ENCODE measurements around the gene HCN2. TPM values are rescaled to one million over a fixed set of nuclear protein-coding genes. Genes with fewer than 3 reads are reported as not detected.

HCN2 gene
- total and polyA plus RNA-seq, 2 of the 13 experiments (the other 11 are each of a cell fraction or from before 2014, with no cell fraction given) = 0.01 TPM; not detected in 1

DNA sequence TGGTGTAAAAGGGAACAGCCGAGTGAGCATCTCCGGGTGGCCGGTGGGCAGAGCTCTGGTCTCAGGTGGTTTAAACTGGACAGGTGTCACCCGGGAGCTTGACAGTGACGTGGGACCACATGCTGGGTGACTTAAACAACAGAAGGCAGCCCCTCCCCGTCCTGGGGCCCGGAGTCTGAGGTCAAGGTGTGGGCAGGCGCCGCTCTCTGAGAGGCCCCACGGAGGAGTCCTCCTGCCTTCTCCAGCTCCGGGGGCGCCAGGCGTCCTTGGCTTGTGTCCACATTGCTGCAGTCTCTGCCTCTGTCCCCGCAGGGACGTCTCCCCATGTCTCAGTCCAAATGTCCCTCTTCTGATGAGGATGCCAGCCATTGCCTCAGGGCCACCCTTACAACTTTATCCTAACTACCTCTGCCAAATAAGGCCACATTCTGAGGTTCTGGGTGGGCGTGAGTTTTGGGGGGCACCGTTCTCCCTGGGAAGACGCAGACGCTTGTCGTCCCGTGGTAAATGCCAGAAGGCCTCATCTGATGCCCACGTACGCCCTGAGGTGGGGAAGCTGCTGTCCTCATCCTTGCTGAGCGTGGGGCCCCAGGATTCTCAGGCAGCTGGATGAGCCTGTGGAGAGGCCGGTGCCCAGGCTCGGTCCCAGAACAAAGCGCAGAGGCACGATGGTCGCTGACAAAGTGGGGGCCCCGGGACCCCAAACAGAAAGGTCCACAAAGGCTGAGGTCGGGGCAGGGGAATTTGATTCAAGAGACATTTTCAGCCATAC is 32.9 kb upstream of the HCN2 start (continued):
- TF ChIP-seq, protein P1, sequence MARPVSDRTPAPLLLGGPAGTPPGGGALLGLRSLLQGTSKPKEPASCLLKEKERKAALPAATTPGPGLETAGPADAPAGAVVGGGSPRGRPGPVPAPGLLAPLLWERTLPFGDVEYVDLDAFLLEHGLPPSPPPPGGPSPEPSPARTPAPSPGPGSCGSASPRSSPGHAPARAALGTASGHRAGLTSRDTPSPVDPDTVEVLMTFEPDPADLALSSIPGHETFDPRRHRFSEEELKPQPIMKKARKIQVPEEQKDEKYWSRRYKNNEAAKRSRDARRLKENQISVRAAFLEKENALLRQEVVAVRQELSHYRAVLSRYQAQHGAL (CRISPR knock-in tag; IDR thresholded peaks at IDR 0.05; ENCODE audit: not compliant biosample characterization) = no peak
- TF ChIP-seq ZNF337 (CRISPR knock-in tag; IDR thresholded peaks at IDR 0.05; ENCODE audit: borderline replicate concordance, low read depth) (no peak), EP300 (IDR thresholded peaks at IDR 0.05; ENCODE audit: low read depth in 2 of 2, low read length in 2 of 2) (no peak), EP300 (CRISPR knock-in tag; IDR thresholded peaks at IDR 0.05; ENCODE audit: borderline replicate concordance) (no peak), SALL2 (CRISPR knock-in tag; IDR thresholded peaks at IDR 0.05) (no peak), SCMH1 (CRISPR knock-in tag; IDR thresholded peaks at IDR 0.05; ENCODE audit: borderline replicate concordance) (no peak), ZNF3 (CRISPR knock-in tag; IDR thresholded peaks at IDR 0.05) (no peak), ZNF451 (CRISPR knock-in tag; IDR thresholded peaks at IDR 0.05) (no peak), SP4 (CRISPR knock-in tag; IDR thresholded peaks at IDR 0.05) (0 out of 2 replicates have a peak, but pooled peaks have one; percentile 28), TGIF2 (CRISPR knock-in tag; IDR thresholded peaks at IDR 0.05) (0 out of 2 replicates have a peak, but pooled peaks have one; percentile 54), ZNF878 (CRISPR knock-in tag; IDR thresholded peaks at IDR 0.05) (no peak; the same call in 1 of the 2 replicates), MTA1 (CRISPR knock-in tag; IDR thresholded peaks at IDR 0.05; ENCODE audit: borderline replicate concordance) (no peak), ZNF143 (CRISPR knock-in tag; IDR thresholded peaks at IDR 0.05) (no peak), ZNF296 (CRISPR knock-in tag; conservative IDR thresholded peaks at IDR 0.05) (no peak), SUZ12 (IDR thresholded peaks at IDR 0.05; ENCODE audit: low read depth, low read length) (no peak), FOXP1 (IDR thresholded peaks at IDR 0.05) (no peak), FOXP1 (CRISPR knock-in tag; IDR thresholded peaks at IDR 0.05) (0 out of 2 replicates have a peak, but pooled peaks have one; percentile 25)
- TF ChIP-seq, protein P2, sequence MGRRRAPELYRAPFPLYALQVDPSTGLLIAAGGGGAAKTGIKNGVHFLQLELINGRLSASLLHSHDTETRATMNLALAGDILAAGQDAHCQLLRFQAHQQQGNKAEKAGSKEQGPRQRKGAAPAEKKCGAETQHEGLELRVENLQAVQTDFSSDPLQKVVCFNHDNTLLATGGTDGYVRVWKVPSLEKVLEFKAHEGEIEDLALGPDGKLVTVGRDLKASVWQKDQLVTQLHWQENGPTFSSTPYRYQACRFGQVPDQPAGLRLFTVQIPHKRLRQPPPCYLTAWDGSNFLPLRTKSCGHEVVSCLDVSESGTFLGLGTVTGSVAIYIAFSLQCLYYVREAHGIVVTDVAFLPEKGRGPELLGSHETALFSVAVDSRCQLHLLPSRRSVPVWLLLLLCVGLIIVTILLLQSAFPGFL (CRISPR knock-in tag; IDR thresholded peaks at IDR 0.05) = no peak
- TF ChIP-seq, protein P3, sequence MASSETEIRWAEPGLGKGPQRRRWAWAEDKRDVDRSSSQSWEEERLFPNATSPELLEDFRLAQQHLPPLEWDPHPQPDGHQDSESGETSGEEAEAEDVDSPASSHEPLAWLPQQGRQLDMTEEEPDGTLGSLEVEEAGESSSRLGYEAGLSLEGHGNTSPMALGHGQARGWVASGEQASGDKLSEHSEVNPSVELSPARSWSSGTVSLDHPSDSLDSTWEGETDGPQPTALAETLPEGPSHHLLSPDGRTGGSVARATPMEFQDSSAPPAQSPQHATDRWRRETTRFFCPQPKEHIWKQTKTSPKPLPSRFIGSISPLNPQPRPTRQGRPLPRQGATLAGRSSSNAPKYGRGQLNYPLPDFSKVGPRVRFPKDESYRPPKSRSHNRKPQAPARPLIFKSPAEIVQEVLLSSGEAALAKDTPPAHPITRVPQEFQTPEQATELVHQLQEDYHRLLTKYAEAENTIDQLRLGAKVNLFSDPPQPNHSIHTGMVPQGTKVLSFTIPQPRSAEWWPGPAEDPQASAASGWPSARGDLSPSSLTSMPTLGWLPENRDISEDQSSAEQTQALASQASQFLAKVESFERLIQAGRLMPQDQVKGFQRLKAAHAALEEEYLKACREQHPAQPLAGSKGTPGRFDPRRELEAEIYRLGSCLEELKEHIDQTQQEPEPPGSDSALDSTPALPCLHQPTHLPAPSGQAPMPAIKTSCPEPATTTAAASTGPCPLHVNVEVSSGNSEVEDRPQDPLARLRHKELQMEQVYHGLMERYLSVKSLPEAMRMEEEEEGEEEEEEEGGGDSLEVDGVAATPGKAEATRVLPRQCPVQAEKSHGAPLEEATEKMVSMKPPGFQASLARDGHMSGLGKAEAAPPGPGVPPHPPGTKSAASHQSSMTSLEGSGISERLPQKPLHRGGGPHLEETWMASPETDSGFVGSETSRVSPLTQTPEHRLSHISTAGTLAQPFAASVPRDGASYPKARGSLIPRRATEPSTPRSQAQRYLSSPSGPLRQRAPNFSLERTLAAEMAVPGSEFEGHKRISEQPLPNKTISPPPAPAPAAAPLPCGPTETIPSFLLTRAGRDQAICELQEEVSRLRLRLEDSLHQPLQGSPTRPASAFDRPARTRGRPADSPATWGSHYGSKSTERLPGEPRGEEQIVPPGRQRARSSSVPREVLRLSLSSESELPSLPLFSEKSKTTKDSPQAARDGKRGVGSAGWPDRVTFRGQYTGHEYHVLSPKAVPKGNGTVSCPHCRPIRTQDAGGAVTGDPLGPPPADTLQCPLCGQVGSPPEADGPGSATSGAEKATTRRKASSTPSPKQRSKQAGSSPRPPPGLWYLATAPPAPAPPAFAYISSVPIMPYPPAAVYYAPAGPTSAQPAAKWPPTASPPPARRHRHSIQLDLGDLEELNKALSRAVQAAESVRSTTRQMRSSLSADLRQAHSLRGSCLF (CRISPR knock-in tag; IDR thresholded peaks at IDR 0.05; ENCODE audit: borderline replicate concordance) = no peak
- TF ChIP-seq, protein P4, sequence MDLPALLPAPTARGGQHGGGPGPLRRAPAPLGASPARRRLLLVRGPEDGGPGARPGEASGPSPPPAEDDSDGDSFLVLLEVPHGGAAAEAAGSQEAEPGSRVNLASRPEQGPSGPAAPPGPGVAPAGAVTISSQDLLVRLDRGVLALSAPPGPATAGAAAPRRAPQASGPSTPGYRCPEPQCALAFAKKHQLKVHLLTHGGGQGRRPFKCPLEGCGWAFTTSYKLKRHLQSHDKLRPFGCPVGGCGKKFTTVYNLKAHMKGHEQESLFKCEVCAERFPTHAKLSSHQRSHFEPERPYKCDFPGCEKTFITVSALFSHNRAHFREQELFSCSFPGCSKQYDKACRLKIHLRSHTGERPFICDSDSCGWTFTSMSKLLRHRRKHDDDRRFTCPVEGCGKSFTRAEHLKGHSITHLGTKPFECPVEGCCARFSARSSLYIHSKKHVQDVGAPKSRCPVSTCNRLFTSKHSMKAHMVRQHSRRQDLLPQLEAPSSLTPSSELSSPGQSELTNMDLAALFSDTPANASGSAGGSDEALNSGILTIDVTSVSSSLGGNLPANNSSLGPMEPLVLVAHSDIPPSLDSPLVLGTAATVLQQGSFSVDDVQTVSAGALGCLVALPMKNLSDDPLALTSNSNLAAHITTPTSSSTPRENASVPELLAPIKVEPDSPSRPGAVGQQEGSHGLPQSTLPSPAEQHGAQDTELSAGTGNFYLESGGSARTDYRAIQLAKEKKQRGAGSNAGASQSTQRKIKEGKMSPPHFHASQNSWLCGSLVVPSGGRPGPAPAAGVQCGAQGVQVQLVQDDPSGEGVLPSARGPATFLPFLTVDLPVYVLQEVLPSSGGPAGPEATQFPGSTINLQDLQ (CRISPR knock-in tag; IDR thresholded peaks at IDR 0.05) = no peak

Data from HepG2 (cell line).